ENCODE measurements around the gene HAND1.

DNA sequence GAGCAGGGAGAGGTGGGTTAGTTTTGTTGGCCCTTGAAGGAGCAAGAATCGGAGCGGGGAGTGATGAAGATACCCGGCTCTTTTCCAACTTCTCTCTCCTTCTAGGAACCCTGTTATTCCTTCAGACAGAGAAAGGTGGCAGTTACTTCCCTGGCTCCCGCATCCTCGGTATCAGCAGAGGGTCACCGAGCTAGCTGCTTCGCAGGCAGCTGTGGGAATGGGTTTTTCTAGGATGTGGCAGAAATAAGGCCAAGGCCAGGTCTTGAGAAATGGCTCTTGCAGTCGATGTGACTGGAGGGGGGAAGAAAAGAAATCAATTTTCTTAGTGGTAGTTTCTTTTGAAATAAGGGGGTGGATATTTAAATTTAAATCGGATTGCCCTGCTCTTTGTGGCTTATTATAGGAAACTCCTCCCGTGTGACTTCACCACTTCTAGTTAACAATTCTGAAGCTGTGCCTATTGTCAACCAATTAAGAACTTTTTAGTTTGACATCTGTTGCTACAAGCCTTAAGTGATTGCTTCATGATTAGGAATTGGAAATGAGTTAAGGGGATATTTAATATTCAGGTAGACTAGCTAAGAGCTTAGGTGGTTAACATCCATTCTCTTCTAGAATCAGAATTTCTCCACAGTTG, 30.8 kb downstream of the HAND1 start:
- no peak for TF ChIP-seq POLR2A (IDR thresholded peaks at IDR 0.05)
- TF ChIP-seq, protein P1, sequence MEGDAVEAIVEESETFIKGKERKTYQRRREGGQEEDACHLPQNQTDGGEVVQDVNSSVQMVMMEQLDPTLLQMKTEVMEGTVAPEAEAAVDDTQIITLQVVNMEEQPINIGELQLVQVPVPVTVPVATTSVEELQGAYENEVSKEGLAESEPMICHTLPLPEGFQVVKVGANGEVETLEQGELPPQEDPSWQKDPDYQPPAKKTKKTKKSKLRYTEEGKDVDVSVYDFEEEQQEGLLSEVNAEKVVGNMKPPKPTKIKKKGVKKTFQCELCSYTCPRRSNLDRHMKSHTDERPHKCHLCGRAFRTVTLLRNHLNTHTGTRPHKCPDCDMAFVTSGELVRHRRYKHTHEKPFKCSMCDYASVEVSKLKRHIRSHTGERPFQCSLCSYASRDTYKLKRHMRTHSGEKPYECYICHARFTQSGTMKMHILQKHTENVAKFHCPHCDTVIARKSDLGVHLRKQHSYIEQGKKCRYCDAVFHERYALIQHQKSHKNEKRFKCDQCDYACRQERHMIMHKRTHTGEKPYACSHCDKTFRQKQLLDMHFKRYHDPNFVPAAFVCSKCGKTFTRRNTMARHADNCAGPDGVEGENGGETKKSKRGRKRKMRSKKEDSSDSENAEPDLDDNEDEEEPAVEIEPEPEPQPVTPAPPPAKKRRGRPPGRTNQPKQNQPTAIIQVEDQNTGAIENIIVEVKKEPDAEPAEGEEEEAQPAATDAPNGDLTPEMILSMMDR (IDR thresholded peaks at IDR 0.05), result no peak

All from adrenal gland (tissue), 5 donors.